ENCODE data around the gene BARHL1. TPM values are rescaled to one million over a fixed set of nuclear protein-coding genes. Genes with fewer than 3 reads are reported as not detected.

Gene BARHL1
- polyA plus RNA-seq, 2 of the 4 experiments (the other 2 are of a cell fraction), result not detected

DNA sequence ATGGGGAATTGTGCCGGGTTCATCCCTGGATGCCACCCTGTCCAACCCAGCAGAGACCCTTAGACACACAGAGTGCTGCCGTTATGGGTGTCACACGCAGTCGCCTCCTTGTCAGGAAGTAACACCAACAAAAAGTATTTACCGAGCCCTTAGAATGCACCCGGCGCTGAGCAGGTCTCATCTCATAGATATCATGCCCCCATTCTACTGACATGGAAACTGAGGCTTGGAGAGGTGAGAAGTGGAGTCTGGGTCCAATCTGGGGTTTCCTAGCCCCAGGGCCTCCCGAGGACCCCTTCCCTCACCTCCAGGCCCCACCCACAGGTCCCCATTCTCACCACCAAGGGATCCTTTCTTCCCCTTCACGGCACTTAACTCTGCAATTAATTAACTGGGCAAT, 36.8 kb upstream of the BARHL1 start:
- ChIA-PET POLR2A (no interaction called here), CTCF (interaction anchor here (1.0 to 1.3 kb wide), 3 partner anchors 10 to 35 kb away, joined by 3 read pairs; no protein-coding TSS in a partner anchor)
- WGBS (ENCODE audit: missing lambda C conversion rate), result 74% methylated on average over 9 of the region's 9 CpGs
- no peak for FAIRE-seq
- Histone ChIP-seq H3K4me1 (0 out of 3 replicates have a peak, but pooled peaks cover 3% of the 10 kb centered on the region), H3K9me3 (no peaks in the 10 kb centered on the region), H3K27ac (no peak overlapping the region), H3K4me3 (no peak overlapping the region), H3K4me2 (no peak overlapping the region; the same call in 2 of the 3 replicates)
- no peak for TF ChIP-seq SREBF2 (IDR thresholded peaks at IDR 0.05)
- no peak for TF ChIP-seq POLR2AphosphoS2 (conservative IDR thresholded peaks at IDR 0.05; ENCODE audit: low read length)
- TF ChIP-seq KDM1A (IDR thresholded peaks at IDR 0.05; ENCODE audit: low read depth), result no peak
- TF ChIP-seq JUNB (IDR thresholded peaks at IDR 0.05), result no peak
- TF ChIP-seq, protein P1, sequence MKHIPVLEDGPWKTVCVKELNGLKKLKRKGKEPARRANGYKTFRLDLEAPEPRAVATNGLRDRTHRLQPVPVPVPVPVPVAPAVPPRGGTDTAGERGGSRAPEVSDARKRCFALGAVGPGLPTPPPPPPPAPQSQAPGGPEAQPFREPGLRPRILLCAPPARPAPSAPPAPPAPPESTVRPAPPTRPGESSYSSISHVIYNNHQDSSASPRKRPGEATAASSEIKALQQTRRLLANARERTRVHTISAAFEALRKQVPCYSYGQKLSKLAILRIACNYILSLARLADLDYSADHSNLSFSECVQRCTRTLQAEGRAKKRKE (CRISPR knock-in tag; IDR thresholded peaks at IDR 0.05; ENCODE audit: low read depth), result no peak
- TF ChIP-seq RFX5 (IDR thresholded peaks at IDR 0.05), result no peak
- no peak for TF ChIP-seq MYC (IDR thresholded peaks at IDR 0.05; ENCODE audit: borderline replicate concordance, low read length)
- no peak for TF ChIP-seq ZC3H11A (IDR thresholded peaks at IDR 0.05)
- TF ChIP-seq KDM5A (IDR thresholded peaks at IDR 0.05), result no peak
- TF ChIP-seq, protein P2, sequence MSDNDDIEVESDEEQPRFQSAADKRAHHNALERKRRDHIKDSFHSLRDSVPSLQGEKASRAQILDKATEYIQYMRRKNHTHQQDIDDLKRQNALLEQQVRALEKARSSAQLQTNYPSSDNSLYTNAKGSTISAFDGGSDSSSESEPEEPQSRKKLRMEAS (IDR thresholded peaks at IDR 0.05), result no peak
- no peak for DNase-seq (ENCODE audit: low read depth in 1 of 2, low spot score in 1 of 2)
- no peak for ATAC-seq

DNA sequence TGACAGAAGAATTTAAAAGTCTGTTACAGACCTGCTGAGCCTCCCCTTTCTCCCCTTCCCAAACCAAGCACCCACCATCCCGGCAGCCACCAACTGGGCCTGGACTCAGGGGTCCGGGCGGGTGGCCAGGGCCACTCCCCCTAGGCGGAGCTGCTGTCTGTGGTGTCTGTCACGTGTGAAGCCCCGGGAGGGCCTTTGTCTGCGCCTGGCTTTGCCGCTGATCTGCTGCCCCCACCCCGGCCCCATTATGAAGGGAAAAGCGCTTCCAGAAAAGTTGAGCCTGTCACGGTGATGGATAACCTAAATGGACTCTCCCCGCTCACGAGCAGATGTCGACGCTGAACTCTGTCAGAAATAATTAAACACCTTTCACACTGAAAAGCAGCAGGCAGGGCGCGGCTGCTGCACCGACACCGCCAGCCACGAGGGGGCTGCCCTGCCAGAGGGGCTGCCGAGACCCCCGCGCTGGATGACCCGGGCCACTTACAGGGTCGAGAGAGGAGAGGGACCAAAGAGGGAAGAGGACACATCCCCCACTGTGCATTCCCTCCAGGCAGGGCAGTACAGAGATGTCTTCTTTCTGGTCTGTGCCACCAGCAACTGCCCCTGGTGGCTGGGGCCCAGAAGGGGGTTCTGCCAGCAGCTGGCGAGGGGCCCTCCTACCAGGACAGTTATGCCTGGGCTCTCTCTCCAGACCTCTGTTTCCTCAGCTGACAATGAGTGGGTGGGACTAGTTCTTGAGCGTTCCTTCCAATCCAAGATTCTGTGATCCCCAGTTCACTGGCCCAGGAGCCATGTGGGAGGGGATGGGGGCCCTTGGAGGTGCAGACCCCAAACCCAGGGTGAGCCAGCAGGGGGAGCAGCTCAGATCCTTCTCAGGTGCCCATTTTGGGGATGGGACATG, 36.0 kb upstream of the BARHL1 start:
- WGBS (ENCODE audit: missing lambda C conversion rate), result 20% methylated on average over 16 of the region's 27 CpGs
- Histone ChIP-seq H3K4me2 (peak overlapping the region; percentile 93), H3K9me3 (no peaks in the 10 kb centered on the region), H3K4me3 (peak overlapping the region; percentile 31; the same call in 1 of the 3 replicates), H3K27ac (peak overlapping the region in 1 of 2 experiments; percentile 29; a peak in 2 of 6 replicates), H3K4me1 (0 out of 3 replicates have a peak, but pooled peaks cover 3% of the 10 kb centered on the region)
- no peak for FAIRE-seq
- POLR2A ChIA-PET, result no interaction called here
- ATAC-seq, result peak; percentile 60 to 73; a peak in 5 of 6 replicates
- no peak for TF ChIP-seq CBX2 (IDR thresholded peaks at IDR 0.05; ENCODE audit: borderline replicate concordance, low read depth)
- TF ChIP-seq, protein P3, sequence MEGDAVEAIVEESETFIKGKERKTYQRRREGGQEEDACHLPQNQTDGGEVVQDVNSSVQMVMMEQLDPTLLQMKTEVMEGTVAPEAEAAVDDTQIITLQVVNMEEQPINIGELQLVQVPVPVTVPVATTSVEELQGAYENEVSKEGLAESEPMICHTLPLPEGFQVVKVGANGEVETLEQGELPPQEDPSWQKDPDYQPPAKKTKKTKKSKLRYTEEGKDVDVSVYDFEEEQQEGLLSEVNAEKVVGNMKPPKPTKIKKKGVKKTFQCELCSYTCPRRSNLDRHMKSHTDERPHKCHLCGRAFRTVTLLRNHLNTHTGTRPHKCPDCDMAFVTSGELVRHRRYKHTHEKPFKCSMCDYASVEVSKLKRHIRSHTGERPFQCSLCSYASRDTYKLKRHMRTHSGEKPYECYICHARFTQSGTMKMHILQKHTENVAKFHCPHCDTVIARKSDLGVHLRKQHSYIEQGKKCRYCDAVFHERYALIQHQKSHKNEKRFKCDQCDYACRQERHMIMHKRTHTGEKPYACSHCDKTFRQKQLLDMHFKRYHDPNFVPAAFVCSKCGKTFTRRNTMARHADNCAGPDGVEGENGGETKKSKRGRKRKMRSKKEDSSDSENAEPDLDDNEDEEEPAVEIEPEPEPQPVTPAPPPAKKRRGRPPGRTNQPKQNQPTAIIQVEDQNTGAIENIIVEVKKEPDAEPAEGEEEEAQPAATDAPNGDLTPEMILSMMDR (IDR thresholded peaks at IDR 0.05), result peak; percentile 27; the same call in 2 of the 3 replicates
- CTCF ChIA-PET, result interaction anchor here (0.7 to 1.3 kb wide), 4 partner anchors 11 to 29 kb away, joined by 3 read pairs; no protein-coding TSS in a partner anchor
- DNase-seq (ENCODE audit: low read depth in 1 of 2, low spot score in 1 of 2), result peak in 1 of 2 experiments; percentile 50

DNA sequence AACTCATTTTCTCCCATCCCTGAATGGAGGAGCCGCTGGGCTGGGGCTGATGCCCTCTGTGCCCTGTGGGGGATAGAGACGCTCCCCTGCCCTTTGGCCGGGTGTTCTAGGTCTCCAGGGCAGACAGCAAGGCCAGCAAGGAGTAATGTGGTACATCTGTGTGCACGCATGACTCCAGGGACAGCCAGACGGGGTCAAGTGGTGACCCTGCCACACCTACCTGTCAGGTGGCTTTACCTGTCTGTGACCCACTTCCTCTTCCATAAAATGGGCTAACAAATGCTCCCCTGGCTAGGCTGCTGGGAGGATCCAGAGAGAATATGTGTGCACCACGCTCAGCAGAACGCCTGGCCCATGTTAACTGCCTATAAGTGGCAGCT, 35.4 kb upstream of the BARHL1 start:
- 0 out of 3 replicates have a peak, but pooled peaks cover 3% of the 10 kb centered on the region for H3K4me1 ChIP-seq
- H3K27ac ChIP-seq, result no peak overlapping the region
- no peak for TF ChIP-seq HEYL (CRISPR knock-in tag; IDR thresholded peaks at IDR 0.05)
- TF ChIP-seq RAD21 (conservative IDR thresholded peaks at IDR 0.05 in 1 of 2, IDR thresholded peaks at IDR 0.05 in 1 of 2), result no peak
- TF ChIP-seq JUNB (IDR thresholded peaks at IDR 0.05), result no peak
- no peak for TF ChIP-seq CEBPB (IDR thresholded peaks at IDR 0.05)
- no peak for ATAC-seq
- no peak overlapping the region for H3K4me2 ChIP-seq
- no peak for DNase-seq (ENCODE audit: low read depth in 1 of 2, low spot score in 1 of 2)
- no peak overlapping the region for H3K4me3 ChIP-seq
- ChIA-PET POLR2A (no interaction called here), CTCF (interaction anchor here (0.7 to 1.1 kb wide), 2 partner anchors 28 to 30 kb away, joined by 3 read pairs; no protein-coding TSS in a partner anchor)
- FAIRE-seq, result no peak
- H3K9me3 ChIP-seq, result no peaks in the 10 kb centered on the region
- WGBS (ENCODE audit: missing lambda C conversion rate), result 61% methylated on average over 7 of the region's 7 CpGs
